NCI-H2196 (cell line): ENCODE measurements around the gene MYH10.

Experiments
- DNase-seq: peaks from one replicate; lab custom pipeline; 2025; ENCODE audit not compliant: unreplicated experiment; lab: John Stamatoyannopoulos, UW

Gene MYH10

GRCh38 chr17:8499171-8499570, 131.4 kb downstream of the MYH10 start:
- DNase-seq, result no peak

GRCh38 chr17:8496081-8496480, 134.4 kb downstream of the MYH10 start:
- no peak for DNase-seq

DNA sequence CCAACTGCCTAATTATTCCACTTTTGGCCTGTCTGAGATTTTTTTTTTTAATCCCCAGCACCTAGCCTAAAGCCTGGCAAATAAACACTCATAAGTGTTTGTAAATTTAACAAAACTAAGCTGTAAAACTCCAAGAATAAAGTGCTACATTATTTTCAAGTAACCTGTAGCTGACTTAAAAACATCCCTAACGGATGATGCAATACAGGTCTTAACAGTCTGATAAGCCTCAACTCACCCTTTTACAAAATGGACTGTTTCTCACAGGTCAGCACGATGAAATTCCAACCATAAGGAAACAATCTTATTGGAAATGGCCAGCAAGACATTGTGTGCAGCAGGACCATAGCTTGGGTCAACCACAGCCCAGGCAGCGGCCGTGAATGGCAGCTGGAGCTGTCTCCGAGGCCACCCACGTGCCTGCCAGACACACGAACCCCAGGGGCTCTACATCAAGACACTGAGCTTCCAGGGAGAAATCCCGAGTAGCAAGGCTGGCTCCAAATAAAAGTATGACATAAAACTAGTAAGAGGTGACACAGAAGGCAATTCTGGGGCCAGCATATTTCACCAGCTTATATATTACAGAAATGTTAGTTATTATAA, 135.9 kb downstream of the MYH10 start:
- DNase-seq, result no peak

GRCh38 chr17:8494021-8494420, 136.5 kb downstream of the MYH10 start:
- DNase-seq, result no peak

DNA sequence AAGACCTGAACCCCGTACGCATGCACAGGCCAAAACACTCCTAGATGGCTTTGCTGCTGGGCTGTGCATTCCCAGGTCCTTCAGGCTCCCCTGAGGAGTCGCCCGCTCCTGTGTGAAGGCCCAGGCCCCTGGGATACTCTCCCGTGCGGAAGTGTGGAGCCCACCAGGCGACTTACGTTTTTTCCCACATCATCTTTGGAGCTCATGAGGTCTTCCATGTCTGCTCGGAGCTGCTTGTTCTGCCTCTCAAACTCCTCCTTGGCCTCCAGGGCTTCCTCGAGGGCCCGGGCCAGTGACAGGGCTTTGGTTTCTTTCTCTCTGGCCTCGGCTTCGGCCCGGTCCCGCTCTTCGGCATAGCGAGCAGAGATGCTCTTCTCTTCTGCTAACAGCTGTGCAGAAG, 138.4 kb downstream of the MYH10 start:
- DNase-seq, result no peak

DNA sequence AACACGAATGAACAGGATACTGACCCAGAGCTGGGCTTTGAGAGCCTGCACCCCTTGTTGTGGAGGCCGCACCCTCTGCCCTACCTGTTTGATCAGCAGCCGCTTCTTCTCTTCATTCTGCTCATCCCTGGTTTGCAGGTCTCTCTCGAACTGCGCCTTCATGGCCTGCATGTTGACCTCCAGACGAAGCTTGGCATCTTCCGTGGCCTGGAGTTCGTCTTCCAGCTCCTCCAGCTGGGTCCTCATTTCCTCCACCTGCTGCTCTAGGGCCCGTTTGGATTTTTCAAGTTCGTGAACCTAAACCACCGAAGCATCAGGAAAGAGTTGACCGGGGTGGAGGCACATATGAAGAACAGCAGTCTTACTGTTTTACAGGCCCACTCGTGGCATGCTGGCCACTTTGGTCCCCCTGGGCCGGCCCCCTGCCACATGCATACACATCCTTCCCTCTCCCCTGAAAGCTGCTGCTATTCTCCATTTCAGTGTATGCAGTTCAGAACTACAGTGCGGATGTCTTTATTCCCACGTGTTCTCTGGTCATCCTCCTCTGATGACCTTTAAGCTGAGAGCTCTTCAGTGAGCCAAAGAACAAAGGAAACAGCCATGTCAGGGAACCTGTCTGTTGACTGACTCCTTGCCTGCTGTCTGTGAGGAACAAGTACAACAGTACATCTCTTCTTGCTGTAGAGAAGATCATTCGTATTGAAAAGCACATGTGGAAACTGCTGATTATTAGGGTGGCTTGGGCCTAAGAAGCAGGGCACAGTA, 140.1 kb downstream of the MYH10 start:
- no peak for DNase-seq

DNA sequence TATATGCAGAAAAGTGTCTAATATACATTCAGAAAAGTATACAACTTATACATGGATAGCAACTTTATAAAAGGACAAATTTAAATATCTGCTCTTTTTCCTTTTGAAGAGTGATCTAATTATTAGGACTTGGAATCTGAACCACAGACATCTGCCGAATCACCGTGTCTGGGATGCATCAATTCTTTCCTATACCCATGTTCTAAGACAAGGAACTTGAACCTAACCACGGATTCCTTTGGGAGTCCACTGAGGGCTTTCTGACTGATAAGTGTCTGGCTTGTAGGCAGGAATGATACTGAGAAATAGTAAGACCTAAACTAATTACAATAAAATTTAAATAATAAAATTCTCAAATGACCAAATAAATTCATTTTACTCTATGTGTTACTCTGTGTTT, 140.7 kb downstream of the MYH10 start:
- no peak for DNase-seq

DNA sequence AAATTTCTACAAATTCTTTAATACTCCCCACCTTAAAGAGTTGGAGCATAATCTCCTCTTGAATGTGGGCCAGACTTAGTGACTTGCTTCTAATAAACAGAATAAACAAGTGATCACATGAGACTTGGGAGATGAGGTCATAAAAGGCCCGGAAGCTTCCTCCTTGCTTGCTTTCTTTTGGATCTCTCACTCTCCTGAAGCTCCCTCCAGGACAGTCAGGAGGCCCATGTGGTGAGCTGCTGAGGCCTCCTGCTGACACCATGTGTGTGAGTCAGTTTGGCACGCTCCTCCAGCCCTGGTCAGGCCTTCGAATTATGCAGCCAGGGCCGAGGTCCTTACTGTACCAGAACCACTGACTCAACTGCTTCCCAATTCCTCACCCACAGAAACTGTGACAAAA, 141.6 kb downstream of the MYH10 start:
- no peak for DNase-seq

DNA sequence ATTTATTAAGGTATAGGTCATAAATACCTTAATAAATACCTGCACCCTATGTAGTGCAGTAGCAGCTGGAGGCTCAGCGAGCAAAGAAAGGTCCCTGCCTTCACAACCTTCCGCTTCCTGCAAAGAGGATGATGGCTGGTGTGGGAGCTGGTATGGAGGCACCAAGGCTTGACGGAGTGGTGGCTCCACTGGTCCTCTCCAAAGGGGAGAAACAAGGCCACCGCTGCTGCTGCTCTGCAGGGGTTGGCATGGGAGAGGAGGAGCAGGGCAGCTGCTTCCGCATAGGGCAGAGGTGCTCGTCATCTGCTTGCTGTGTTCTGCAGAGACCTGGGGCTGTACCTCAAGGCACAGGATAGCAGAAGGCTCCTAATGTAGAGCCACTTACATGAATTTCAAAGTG, 142.0 kb downstream of the MYH10 start:
- DNase-seq, result no peak

DNA sequence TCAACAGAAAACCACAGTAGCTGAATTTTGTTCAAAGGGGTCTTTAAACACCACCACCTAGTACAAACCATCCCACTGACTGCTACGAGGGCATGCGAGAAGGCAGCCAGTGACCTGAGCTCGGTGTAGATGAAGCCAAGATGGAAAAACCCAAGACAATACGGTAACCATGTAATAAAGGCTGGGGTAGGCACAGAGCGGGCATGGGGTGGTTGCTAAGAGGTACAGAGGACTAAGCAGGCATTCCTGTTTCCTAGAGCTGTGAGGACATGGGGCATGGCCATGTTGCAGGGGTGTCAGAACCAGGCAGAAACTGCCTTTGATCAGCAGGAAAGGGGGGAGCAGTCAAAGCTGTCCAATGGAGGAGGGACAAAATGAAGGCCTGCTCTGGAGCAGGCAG, 142.8 kb downstream of the MYH10 start:
- no peak for DNase-seq

DNA sequence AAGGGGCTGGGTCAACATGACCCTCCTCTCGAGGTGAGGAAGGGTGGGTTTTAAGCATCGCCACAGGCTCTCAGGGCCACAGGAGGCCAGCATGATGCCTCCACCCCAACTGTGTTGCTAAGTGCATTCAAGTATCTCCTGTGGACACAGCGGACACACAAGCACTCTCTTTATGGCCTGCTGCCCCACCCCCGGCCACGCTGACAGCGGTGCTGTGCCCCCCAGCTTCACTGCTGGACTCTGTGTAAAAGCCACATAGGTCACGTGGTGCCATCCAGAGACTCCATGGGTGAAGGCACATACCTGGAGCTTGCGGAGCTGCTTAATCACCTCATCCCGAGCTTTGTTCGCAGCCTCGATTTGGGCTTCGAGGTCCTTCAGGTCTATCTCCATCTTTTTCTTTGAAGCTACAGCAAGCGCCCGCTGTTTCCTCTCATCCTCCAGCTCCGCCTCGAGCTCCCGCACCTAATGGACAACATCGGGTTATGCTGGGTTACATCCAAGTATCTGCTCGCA, 143.3 kb downstream of the MYH10 start:
- DNase-seq, result no peak

DNA sequence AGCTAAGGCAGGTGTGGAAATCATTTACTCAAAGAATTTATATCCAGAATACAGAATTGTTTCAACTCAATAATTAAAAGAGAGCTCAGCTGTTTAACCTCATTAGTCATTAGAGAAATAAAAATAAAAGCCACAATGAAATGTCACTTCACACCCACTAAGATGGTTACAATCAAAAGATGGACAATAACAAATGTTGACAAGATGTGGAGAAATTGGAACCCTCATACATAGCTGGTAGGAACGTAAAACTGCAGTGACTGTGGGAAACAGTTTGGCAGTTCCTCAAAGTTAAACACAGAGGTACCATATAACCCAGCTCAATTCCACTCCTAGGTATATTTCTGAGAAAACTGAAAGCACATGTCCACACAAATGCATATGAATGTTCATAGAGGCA, 145.0 kb downstream of the MYH10 start:
- DNase-seq, result no peak

GRCh38 chr17:8484465-8484864, 146.1 kb downstream of the MYH10 start:
- no peak for DNase-seq

DNA sequence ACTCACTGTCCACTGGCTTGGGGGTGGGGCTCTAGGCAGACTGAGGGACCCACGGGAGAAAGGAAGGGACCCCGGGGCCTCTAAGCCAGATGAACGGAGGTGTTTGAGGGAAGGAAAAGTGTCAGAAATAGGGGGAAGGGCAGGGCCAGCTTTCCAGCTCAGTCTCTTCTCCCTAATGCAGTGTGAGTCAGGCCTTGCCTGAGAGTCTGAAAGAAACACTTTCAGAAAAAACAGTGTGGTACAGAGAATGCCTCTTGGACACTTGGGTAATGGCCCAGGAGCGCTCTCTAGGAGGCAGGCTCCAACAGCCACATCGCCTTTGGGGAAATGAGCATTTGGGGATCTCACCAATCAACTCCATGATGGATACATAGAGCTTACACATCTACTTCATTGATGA, 148.0 kb downstream of the MYH10 start:
- DNase-seq, result no peak

DNA sequence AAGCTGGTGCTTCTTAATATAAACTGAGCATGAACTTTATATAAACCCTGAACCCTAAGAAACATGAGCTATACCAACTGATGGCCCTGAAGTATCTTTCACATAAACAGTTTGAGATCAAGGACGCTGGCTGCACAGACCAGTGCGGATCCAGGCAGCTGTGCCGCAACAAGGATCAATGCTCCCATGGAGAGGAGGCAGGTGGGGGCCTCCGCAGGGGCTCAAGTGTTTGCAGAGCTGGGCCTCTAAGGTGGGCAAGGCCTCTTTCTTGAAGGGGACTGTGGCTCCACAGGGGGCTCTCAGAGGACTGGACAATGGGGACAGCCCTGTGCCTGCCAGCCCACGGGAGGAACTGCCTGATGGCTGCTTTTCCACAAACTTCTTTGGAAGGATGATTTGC, 148.8 kb downstream of the MYH10 start:
- no peak for DNase-seq

DNA sequence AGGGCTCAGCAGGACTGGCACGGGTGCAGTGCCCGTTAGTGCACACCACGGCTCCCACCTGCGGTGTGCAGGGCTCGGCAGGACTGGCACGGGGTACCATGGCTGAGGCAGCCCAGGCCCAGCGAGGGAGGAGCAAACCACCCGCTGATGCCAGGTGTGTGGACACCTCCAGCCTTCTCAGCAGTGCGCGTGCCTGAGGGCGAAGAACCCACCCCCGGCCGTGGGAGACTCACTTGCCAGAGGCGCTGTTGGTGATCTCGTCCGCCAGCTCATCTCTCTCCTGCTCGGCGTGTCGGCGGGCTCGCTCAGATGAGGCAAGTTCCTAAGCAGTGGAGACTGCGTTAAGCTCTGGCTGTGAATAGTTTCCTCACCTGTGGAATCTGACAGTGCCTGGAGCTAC, 149.4 kb downstream of the MYH10 start:
- DNase-seq, result no peak

DNA sequence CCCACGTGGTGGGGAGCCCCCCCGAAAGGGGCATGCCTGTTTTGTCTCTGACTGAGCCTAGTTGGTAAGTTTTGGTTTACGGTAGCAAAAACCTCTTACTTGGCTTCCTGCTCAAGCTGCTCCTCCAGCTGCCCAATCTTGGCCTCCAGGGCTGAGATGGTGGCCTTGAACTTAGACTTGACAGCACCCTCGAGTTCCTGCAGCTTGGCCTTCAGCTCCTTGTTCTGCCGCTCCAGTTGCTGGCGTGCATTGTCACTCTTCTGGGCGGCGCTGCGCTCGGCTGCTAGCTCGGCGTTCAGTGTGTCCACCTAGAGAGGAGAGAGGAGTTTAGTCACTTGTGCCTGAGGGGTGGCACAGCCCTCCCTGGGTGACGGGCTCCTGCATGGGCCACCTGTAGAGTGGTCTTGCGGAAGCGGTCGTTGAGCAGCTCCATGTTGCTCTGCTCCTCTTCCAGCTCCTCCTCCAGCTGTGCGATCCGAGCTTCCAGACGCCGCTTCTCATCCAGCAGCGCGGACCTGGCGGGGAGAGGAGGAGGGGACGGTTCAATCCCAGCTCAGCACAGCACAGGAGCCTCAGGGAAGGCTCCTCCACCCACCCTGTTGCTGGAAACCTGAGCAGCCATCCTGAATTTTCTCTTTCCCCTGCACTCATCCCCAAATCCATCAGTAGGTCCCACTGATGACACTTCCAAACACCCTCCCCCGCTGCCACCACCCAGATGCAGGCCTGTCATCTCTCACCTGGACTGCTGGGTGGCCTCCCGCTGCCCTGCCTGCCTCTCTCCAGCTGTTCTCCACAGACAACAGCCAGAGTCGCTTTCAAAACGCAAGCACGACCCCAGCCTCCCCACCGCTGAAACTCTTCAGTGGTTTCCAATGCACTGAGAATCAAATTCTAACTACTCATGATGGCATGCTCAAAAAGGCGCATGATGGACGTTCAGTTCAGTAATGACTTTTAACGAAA, 150.2 kb downstream of the MYH10 start:
- no peak for DNase-seq

DNA sequence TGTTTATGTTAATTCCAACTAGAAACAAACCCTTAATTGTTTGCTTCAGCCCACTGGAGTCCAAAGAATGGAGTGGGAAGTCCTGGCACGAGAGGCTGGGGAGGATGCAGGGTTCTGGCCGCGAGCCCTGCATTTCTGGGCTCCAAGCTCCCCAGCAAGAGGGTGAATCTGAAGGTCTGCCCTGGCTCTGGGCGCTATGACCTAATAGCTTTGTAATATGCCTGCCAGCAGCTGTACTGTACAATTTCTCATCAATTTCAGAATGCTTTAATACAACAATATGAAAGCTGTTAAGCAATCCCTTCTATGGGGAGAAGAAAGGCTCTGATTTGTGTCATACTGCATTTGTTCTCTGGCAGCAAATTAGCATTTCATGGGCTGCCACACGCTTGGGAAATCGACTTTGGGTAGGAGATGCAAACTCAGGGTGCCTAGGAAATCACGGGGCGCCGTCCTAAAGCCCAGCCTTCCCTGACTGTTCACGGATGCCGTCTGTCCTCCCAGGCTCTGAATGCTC, 151.0 kb downstream of the MYH10 start:
- no peak for DNase-seq

DNA sequence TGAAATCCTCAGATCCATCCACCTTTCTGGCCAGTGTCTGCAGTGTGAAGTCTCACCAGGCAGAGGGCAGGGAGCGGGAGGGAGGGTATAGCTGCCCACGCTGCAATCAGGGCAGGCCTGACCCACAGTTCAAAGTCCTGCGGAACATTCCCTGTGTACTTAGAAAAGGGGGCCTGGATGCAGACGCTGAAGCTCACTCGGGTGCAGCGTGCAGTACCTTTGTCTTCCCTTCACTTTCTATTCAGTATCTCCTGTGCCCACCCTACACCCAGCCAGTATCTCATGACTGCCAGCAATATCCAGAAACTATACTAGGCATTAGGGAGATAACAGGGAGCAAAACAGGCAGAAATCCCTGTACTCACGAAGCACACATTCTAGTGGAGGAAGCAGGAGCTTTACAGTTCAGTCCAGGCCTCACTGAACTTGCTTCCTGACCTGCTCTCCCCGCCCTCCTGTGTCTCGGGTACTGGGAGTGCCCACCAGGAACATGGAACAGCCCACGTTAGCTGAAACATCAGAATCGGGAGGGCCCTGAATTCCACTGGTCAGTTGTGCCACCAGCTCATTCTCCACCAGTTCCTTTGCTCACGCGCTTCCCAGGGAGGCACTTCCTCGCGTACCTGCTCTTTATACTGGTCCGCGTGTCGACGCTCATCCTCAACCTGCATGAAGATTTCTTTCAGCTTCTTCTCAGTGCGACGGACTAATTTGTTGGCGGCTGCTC, 152.6 kb downstream of the MYH10 start:
- no peak for DNase-seq

- no peak for DNase-seq
Measured at GRCh38 chr17:8477171-8477570, 153.4 kb downstream of the MYH10 start.

- DNase-seq, result no peak
Measured at GRCh38 chr17:8476741-8477140, 153.8 kb downstream of the MYH10 start.
